GM03348 (cell line): Measurements from ENCODE around the gene COL26A1.
"Not testable (repeated sequence)": the region's sequence is repeated elsewhere in the genome, so short reads cannot be mapped to it uniquely, and the experiment has no call there.

Experiments
- DNase-seq: peaks from one replicate; pipeline ENCODE4 v3.0.0; 2012; ENCODE audit warnings: low spot score

Gene COL26A1

GRCh38 chr7:101442426-101443070, 79.9 kb downstream of the COL26A1 start:
- no peak for DNase-seq

DNA sequence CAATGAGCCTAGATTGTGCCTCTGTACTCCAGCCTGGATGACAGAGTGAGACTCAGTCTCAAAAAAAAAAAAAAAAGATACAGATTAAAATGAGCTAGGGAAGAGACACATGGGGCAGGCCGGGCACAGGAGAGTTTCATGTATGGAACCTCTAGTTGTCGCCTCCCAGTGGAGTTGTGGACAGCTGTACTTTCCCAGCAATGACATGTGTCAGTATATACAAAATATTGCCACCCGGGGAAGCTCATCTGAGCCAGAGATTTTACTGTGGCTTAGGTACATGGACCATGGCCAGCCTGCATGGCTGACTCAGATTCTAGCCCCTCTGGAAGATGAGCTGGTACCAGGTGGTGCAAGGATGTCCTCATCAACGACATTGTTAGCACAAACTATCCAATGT, 87.4 kb downstream of the COL26A1 start:
- DNase-seq, result no peak

DNA sequence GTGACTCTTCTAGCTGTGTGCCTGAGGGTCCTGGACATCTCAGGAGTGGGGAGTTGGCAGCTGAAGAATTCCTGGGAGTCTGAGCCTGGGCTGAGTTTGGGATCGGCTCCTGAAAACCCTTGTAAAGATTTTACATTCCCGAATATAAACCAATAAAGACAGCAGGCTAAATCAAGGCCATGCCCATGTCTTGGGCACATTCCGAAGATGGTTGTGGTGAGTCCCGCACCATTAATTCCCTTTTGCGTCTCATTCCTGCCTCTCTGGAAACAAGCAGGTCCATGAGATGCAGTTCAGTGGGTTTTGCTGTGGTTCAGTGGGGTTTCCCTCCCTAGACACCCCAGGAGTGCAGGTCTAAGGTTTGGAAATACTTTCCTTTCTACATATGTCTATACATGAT, 90.9 kb downstream of the COL26A1 start:
- DNase-seq, result peak; percentile 28

DNA sequence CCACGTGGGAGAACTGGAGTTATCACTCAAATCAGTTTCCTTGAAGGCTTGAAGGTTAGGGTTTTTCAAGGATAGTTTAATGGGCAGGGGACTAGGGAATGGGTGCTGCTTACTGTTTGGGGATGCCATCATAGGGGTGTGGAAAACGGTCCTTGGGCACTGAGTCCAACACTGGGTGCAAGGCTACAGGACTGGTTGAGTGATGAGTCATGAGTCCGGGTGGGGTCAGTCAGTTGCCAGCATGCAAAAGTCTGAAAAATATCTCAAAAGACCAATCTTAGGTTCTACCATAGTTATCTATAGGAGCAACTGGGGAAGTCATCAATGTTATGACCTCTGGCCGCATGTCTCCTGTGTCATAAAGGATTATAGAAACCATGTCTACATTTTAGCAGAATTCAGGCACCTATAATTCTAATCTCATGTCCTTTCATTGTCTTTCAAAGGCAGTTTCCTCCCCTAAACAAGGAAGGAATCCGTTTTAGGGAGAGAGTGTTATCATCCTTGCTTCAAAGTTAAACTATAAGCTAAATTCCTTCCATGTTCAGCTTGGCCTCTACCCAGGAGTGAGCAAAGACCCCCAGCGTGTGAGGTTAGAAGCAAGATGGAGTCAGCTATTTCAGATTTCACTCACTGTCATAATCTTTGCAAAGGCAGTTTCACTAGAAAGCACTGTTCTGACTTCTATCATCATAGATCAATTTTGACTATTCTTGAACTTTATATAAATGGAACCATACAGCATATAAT, 94.5 kb downstream of the COL26A1 start:
- DNase-seq, result no peak

GRCh38 chr7:101465131-101465530, 102.5 kb downstream of the COL26A1 start:
- no peak for DNase-seq

- DNase-seq, result no peak
Measured at GRCh38 chr7:101465576-101466196, 103.0 kb downstream of the COL26A1 start.

DNA sequence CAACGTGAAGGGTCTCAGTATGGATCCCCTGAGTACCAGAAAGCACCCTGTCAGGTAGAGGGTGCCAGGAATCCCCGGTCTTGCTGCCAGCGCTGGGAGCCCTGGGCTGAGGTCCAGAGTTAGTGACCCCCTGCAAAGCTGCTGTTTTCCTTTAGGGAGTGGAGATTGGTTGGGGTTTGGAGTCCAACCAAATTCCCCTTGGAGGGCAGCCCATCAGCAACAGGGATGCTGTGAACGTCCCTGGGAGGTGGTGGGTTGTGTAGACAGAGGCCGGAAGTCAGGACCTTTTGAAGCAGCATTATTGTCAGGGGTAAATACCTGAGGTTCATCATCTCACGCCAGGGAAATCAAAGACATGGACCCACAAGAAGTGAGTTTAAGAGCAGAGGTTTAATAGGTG, 104.2 kb downstream of the COL26A1 start:
- DNase-seq, result no peak

DNA sequence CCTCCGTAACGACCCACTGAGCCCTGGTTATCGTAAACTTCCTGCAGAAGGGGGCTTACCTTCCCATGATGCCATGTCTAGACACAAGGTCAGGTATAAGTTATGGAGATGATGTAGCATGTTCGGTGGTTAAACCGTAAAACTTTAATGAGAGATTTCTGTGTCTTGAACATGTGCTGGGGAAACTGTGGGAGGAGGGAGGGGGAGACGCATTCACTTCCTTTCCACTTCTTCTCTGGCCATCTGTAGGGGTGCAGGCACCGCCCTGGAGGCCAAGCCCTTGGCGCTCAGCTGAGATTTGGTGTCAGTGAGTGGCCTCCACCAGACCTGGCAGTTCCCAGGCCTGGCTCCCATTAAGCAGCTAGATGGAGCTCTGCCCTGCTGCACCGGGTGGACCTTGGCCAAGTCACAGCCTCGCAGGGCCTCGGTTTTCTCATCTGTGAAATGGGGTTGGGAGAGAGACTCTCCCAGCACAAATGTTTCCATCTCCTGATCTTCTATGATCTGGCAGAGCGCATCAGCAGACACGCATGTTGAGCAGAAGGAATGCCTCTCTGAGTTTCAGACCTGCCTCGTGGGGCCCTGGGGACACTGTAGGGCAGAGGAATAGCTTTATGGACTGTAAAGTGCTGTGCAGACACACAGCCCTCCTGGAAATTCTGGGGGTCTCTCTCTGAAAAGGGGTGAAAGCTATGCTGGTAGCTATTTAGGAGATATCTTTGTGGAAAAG, 106.0 kb downstream of the COL26A1 start:
- DNase-seq, result no peak

DNA sequence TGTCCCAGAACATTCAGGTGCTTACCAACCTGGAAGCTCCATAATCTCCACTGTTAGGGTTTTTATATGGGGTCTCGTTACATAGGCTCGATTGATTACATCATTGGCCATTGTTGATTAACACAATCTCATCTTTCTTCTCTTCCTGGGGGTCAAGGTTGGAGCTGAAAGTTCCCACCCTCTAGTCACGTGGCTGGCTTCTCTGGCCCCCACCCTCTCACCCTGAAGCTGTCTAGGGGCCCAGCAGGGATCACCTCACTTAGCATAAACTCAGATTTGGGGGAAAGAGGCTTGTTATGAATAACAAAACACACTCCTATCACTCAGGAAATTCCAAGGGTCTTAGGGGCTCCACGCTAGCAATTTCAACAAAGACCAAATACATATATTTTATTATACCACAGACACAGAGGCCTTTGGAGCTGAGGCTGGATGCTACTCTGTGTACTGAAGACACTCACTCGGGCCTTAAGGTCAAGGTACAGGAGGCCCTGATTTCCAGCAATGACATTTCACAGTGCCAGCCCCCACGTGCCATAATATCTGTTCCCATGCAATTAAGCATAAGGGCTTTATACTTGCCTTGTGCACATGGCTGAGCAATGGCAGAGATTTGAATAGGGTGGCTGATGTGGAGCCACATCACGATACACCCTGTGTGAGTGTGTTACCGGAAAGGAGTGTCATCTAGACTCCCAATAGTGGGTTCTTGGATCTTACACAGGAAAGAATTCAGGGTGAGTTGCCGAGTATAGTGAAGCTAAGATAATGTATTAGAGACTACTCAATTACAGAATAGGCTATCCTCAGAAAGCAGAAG, 108.2 kb downstream of the COL26A1 start:
- DNase-seq, result no peak

- DNase-seq, result no peak
Measured at GRCh38 chr7:101474178-101474577, 111.5 kb downstream of the COL26A1 start.

GRCh38 chr7:101475691-101476090, 113.0 kb downstream of the COL26A1 start:
- not testable (repeated sequence) for DNase-seq

DNA sequence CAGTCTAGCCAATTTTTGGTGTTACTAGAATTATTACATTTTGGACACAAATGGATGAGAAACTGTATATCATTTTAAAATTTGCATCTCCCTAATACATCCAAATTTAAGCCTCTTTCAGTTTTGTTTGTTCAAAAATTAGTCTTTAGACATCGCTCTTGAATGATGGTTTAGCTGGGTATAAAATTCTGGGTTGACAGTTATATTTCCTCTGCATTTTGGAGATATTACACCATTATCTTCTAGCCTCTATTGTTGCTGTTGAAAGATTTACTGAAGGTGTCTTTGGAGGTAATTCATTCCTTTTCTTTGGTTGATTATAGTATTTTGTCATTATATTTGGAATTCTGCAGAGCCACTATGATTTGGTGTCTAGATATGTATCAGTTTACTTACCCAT, 116.5 kb downstream of the COL26A1 start:
- no peak for DNase-seq

DNA sequence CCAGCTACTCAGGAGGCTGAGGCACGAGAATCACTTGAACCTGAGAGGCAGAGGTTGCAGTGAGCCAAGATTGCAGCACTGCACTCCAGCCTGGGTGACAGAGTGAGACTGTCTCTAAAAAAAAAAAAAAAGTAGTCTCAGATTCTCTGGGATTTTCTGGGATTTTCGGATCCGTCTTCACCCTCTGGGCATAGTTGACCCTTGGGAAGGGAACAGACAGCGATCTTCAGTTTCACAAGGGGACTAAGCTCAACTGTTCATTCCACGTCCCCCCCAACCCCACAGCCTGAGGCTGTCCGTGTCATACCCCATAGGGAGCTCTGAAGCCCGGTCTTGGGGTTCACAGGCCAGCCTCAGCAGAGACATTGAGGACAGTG, 123.4 kb downstream of the COL26A1 start:
- not testable (repeated sequence) for DNase-seq

DNA sequence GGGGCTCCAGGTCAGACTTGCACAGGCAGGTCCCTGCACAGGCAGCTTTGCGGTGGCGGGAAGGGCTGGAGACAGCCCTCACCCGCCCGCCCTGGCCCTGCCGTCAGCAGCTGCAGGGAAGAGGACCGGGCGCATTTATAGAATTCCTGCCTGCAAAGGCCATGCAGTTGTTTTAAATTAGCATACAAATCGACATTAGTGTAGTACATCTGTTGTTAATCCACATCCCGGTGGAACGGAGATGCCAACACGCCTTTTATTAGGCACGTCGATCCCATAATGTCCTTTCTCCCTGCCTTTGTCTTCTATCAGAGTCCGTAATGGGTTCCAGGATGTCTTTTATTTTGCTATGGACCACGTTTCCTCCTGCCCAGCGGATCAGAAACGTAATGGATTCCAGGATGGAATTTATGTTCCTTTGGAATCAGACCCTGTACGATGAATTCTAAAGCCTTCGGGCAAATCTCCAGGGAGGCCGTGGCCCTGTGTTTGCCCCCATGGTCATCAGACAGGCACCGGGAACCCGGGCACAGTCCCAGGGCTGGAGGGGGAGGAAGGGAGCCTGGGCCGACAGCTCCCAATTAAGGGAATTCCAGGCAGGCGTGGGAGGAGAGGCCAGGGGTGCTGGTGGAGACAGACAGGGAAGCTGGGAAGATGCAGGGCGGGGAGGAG, 123.9 kb downstream of the COL26A1 start:
- DNase-seq, result peak; percentile 47

- no peak for DNase-seq
Measured at GRCh38 chr7:101487105-101487458, 124.4 kb downstream of the COL26A1 start.

- DNase-seq, result no peak
Measured at GRCh38 chr7:101487753-101488152, 125.1 kb downstream of the COL26A1 start.

- no peak for DNase-seq
Measured at GRCh38 chr7:101488826-101489572, 126.3 kb downstream of the COL26A1 start.

GRCh38 chr7:101490439-101490838, 127.8 kb downstream of the COL26A1 start:
- DNase-seq, result not testable (repeated sequence)

DNA sequence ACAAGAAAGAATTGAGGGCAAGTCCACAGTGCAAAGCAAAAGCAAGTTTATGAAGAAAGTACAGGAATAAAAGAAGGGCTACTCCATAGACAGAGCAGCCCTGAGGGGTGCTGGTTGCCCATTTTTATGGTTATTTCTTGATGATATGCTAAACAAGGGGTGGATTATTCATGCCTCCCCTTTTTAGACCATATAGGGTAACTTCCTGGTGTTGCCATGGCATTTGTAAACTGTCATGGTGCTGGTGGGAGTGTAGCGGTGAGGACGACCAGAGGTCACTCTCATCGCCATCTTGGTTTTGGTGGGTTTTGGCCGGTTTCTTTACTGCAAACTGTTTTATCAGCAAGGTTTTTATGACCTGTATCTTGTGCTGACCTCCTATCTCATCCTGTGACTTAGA, 128.8 kb downstream of the COL26A1 start:
- DNase-seq, result not testable (repeated sequence)

DNA sequence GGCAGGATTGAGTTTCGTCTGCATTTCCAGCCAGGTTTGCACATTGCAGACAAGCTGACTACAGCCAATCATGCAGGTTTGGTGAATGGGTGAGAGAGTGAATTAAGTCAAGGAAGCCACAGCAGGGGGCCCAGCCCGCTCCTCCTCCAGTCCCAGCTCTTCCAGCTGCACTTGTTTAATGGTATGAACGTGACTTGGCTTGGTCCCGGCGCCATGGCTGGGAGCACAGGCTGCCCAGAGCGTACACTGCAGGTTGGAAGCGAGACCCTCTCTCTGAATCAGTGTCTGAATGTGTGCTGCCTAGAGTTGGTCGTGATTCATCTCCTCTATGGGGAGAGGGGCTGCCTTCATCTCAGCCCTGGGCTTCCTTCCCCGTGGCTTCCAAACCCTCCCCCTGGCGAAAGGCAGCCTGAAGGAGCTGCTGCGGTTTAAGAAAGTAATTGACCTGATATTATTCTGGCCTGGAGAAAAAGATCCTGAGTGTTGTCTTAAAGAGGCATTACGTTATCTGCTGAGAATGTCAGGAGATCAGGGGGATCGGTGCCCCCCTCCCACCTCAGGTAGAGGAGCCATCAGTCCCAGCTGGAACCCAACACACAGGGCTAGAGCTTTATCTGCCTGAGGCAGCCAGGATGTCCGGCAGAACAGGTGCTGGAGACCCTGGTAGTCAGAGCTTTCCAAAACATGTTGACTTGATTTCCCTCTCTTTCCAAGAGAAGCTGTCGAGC, 132.1 kb downstream of the COL26A1 start:
- no peak for DNase-seq
